ENCODE data around the gene PRUNE2.

PRUNE2 gene

DNA sequence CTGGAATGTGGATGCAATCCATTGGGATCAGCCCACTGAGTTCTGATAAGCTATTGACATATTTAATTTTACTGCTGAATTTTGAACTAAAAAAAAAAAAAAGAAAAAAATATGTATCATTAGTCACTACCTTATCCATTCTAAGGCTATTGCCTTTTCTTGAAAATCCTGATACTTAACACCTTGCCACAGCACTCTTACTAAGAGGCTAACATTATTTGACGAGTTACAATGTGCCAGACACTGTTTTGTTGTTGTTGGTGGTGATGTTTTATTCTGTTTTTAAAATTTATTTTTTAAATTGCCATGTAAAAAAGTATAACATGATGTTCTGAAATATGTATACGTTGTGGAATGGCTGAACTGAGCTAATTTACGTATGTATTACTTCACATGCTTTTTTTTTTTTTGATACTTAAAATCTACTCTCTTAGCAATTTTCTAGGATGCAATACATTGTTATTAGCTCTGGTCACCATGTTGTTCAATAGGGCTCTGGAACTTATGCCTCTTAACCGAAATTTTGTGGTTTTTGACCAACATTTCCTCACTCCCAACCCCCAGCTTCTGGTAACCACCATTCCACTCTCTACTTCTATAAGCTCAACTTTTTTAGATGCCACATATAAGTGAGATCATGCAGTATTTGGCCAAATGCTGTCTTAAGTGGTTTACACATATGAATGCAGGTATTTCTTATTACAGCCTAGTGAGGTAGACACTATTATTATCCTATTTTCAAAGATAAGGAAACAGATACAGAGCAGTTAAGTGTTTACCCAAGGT lies 276.5 kb downstream of the PRUNE2 start:
- TF ChIP-seq, protein P1, sequence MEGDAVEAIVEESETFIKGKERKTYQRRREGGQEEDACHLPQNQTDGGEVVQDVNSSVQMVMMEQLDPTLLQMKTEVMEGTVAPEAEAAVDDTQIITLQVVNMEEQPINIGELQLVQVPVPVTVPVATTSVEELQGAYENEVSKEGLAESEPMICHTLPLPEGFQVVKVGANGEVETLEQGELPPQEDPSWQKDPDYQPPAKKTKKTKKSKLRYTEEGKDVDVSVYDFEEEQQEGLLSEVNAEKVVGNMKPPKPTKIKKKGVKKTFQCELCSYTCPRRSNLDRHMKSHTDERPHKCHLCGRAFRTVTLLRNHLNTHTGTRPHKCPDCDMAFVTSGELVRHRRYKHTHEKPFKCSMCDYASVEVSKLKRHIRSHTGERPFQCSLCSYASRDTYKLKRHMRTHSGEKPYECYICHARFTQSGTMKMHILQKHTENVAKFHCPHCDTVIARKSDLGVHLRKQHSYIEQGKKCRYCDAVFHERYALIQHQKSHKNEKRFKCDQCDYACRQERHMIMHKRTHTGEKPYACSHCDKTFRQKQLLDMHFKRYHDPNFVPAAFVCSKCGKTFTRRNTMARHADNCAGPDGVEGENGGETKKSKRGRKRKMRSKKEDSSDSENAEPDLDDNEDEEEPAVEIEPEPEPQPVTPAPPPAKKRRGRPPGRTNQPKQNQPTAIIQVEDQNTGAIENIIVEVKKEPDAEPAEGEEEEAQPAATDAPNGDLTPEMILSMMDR (conservative IDR thresholded peaks at IDR 0.05): no peak
- no peak overlapping the region for H3K27ac ChIP-seq

DNA sequence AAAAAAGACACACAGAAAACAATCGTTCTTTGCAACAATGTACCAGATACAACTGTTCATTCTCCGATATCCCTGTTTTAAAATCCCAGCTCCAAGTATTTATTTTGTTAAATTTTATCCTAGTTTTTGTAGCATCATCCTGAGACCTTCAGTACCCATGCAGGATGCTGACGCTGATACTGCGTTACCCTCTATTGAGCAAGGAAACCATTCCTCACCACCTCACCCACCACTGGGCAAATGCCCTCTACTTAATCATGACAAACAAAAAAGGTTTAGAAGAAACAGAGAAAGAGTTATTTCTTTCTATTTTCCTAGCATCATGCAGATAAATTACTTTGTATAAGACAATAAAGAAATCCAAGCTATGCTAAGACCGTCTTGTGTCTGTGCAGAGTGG lies 277.8 kb downstream of the PRUNE2 start:
- no peak overlapping the region for H3K27ac ChIP-seq

DNA sequence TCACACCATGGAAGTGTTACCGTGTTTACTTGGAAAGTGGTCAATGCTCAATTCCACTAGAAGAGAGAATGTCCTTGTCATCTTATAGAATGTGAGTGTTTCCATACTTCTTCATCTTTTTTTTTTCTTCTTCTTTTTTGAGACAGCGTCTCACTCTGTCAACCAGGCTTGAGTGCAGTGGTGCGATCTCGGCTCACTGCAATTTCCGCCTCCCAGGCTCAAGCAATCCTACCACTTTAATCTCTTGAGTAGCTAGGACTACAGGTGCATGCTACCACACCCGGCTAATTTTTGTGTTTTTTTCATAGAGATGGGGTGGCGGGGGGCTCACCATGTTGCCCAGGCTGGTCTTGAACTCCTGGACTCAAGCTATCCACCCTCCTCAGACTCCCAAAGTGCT lies 278.9 kb downstream of the PRUNE2 start:
- TF ChIP-seq, protein P1 (conservative IDR thresholded peaks at IDR 0.05): no peak
- no peak overlapping the region for H3K27ac ChIP-seq

More for the DNA sequence above, 277.8 kb downstream of the PRUNE2 start:
- TF ChIP-seq, protein P1 (conservative IDR thresholded peaks at IDR 0.05): no peak

DNA sequence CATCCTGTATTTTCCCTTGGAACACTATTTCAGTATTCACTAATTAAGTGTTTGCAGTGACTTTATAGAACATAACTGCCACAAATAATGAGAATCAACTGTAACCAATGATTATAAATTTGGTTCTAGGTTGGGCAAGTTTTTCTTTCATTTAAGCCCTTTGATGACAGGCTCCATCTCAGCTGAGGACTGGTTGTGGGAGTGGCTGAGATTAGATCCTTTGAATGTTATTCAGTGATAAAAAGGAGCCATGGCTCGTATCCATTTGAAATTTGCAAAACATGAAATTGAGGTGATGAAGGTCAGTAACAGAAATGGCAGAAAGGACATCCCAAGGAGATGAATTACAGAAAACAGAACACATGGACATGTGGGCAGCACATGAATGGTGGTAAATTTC lies 279.8 kb downstream of the PRUNE2 start:
- H3K27ac ChIP-seq: no peak overlapping the region
- TF ChIP-seq, protein P1 (conservative IDR thresholded peaks at IDR 0.05): no peak

DNA sequence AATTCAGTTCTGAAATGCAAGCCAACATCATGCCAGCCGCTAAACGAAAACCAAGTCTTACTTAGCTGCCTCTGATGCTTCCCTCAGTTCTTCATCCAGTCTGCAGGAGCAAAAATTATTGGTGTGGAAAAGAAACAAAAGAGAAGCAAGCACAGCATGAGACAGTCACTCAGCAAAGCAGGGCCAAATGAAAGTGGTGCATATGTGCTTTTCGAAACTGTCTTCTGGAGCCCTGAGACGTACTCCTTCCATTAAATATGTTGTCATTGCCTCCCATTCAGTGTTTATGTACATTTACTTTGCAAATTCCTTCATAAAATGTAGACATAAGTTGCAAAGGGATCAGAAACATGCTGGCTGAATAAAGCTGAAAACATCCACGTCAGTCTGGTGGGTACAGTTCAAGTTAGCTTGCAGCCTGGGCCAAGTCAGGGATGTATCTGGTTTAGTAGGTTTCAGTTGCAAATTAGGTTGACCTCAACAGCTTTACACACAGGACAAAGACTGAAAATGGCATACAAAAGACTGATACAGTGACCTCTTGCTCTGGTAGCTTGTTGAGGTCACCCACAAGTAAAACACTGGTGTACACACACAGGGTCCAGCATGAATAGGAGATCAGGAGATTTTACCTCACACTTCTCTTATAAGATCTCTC lies 281.4 kb downstream of the PRUNE2 start:
- peak overlapping the region; percentile 47; the same call in 1 of the 2 replicates for H3K27ac ChIP-seq
- TF ChIP-seq, protein P1 (conservative IDR thresholded peaks at IDR 0.05): no peak

DNA sequence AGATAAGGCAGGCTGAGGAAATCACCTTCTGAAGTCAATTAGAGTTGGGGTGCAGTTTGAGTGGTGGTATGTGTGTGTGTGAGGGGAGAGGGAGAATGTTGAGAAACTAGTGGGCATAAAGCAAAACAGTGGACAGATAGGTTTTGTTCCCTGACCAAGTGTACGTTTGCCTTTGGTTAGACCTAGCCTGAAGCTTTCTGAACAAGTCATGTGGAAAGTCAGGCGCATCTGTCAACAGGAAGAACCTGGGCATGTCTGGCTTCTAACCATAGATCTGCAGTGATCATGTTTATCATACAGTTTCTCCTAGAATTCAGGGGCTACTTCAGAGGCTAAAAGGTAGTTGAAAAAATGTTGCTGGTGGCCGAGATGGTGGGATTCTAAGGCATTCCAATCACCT lies 284.9 kb downstream of the PRUNE2 start:
- H3K27ac ChIP-seq: peak overlapping the region; percentile 77
- TF ChIP-seq, protein P1 (conservative IDR thresholded peaks at IDR 0.05): no peak

DNA sequence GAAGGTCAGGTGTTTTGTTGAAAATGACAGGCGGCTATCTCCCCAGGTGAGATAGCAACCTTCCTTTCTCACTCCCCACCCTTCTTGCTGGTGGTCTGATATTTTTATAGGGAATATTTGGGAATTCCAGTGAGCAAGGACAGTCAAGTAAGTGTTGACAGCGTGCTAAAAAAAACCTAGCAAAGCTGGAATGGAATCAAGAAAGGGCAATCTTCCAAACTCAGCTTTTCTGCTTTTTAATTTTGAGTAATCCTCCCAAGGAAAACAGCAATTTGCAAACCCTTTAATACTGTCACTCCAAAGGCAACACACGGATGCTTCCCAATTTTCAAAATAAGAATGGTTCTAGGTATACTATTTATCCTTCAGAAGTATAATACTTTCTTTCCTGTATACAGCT lies 285.3 kb downstream of the PRUNE2 start:
- TF ChIP-seq, protein P1 (conservative IDR thresholded peaks at IDR 0.05): no peak
- peak overlapping the region; percentile 77 for H3K27ac ChIP-seq

All from VCaP (cell line).